ENCODE results near the gene KCND3. TPM values are rescaled to one million over a fixed set of nuclear protein-coding genes. Genes with fewer than 3 reads are reported as not detected.

Gene KCND3
- total RNA-seq, 1 experiment from 2014 or later = not detected

DNA sequence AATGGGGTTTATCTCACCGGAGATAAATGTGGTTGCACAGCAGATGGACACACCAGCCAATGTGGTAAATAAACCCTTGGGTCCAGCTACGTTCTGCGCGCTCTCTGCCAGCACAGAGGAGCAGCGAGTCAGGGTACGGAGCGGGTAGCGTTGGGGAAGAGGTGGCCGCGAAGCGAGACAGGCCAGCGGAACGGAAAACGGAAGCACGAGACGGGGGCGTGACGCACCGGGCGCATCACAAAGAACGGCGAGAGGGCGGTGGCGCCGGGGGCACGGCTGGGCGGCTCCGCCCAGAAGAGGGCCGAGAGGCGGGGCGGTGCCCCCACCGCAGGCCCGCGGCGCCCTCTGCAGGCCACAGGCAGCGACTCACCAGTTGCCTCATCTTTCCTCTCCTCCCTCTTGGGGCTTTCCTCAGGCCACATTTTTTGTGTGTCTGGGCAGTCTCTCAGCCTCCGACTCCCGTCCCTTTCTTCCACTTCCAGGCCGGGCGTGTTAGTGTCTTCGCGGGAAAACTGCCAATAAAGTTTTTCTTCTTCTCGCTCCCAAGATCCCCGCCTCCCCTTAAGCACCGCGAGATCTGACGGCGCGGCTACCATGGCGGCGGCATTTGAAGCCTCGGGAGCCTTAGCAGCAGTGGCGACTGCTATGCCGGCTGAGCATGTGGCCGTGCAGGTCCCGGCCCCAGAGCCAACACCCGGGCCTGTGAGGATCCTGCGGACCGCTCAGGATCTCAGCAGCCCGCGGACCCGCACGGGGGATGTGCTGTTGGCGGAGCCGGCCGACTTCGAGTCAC lies 233.9 kb downstream of the KCND3 start, which contains the start of gene DDX20:
Gene DDX20 (plus strand): TSS at position 571 of the 793 bp plus-strand sequence. CDS start 24 bp downstream, at position 595.
- peak within 1 kb of the TSS; percentile 100 for H2AFZ ChIP-seq
- no peak for TF ChIP-seq EZH2 (IDR thresholded peaks at IDR 0.05; ENCODE audit: low read depth)
- TF ChIP-seq, protein P1, sequence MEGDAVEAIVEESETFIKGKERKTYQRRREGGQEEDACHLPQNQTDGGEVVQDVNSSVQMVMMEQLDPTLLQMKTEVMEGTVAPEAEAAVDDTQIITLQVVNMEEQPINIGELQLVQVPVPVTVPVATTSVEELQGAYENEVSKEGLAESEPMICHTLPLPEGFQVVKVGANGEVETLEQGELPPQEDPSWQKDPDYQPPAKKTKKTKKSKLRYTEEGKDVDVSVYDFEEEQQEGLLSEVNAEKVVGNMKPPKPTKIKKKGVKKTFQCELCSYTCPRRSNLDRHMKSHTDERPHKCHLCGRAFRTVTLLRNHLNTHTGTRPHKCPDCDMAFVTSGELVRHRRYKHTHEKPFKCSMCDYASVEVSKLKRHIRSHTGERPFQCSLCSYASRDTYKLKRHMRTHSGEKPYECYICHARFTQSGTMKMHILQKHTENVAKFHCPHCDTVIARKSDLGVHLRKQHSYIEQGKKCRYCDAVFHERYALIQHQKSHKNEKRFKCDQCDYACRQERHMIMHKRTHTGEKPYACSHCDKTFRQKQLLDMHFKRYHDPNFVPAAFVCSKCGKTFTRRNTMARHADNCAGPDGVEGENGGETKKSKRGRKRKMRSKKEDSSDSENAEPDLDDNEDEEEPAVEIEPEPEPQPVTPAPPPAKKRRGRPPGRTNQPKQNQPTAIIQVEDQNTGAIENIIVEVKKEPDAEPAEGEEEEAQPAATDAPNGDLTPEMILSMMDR (conservative IDR thresholded peaks at IDR 0.05) = peak; percentile 90
- H3K4me1 ChIP-seq (replicated peaks; ENCODE audit: insufficient read depth) = peaks cover 20% of the 10 kb centered on the region
- intact Hi-C loops (cut with micrococcal nuclease; ENCODE audit: unreplicated experiment) = loop anchor here (1.0 to 5.0 kb wide), 6 partner anchors 16 to 306 kb away; partner anchors contain the start of genes ATP5PB, INKA2 and WDR77
- CTCF ChIA-PET = interaction anchor here (0.5 to 0.9 kb wide), 2 partner anchors 41 to 270 kb away, joined by 3 to 7 read pairs; no protein-coding TSS in a partner anchor
- H3F3A ChIP-seq (ENCODE audit: insufficient read depth, low read depth) = peaks cover 16% of the 10 kb centered on the region; the same call in 1 of the 2 replicates
- H3K79me2 ChIP-seq (ENCODE audit: low read depth) = peaks cover 40% of the 10 kb centered on the region
- H3K36me3 ChIP-seq (ENCODE audit: low read depth) = peaks cover 23% of the 10 kb centered on the region
- peak within 1 kb of the TSS; percentile 89 for H3K4me2 ChIP-seq
- POLR2A ChIA-PET (ENCODE audit: unreplicated experiment) = interaction anchor here (0.7 kb wide), 1 partner anchor 389 kb away, joined by 3 read pairs; no protein-coding TSS in a partner anchor
- H3K27me3 ChIP-seq (ENCODE audit: insufficient read depth, low read depth) = no peaks in the 10 kb centered on the region
- DNase-seq = peak; percentile 89 to 96
- H3K27ac ChIP-seq = peak within 1 kb of the TSS; percentile 64
- H3K9me2 ChIP-seq (ENCODE audit: insufficient read depth) = no peaks in the 10 kb centered on the region
- BruUV-seq (replicated peaks) = no TSS peak
- no peaks in the 10 kb centered on the region for H3K9me3 ChIP-seq (ENCODE audit: insufficient read depth, low read depth)
- peaks cover 14% of the 10 kb centered on the region for H4K20me1 ChIP-seq (ENCODE audit: insufficient read depth)
- H3K4me3 ChIP-seq = peak within 1 kb of the TSS; percentile 92

DNA sequence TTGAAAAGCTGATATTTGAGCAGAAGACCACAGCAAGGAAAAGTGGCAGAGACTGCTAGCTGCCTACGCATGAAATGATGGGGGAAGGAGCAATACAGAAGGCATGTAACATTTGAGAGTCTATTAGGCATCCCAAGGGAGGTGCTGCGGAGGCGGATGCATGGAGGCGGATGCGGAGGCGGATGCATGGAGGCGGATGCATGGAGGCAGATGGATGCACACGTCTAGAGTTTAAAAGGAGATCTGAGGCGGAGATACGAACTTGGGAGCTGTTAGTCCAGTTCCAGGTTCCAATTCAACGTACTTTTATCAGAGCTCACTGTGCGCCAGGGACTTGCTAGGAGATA lies 234.5 kb downstream of the KCND3 start:
- CTCF ChIA-PET = no interaction called here
- POLR2A ChIA-PET (ENCODE audit: unreplicated experiment) = interaction anchor here (0.7 kb wide), 2 partner anchors 8 to 389 kb away, joined by 3 to 7 read pairs; no protein-coding TSS in a partner anchor
- no peaks in the 10 kb centered on the region for H3K9me2 ChIP-seq (ENCODE audit: insufficient read depth)

GRCh38 chr1:111751906-111752575 lies 237.4 kb downstream of the KCND3 start:
- BruUV-seq (replicated peaks) = no TSS peak
- POLR2A ChIA-PET (ENCODE audit: unreplicated experiment) = no interaction called here

More for the DNA sequence above, 234.5 kb downstream of the KCND3 start:
- H3K27me3 ChIP-seq (ENCODE audit: insufficient read depth, low read depth) = no peaks in the 10 kb centered on the region
- TSS peak; percentile 75 for BruUV-seq (replicated peaks)
- H3K9me3 ChIP-seq (ENCODE audit: insufficient read depth, low read depth) = no peaks in the 10 kb centered on the region
- peak in 1 of 2 experiments; percentile 16 for DNase-seq
- H3K4me2 ChIP-seq = peak overlapping the region; percentile 89
- H3K4me1 ChIP-seq (replicated peaks; ENCODE audit: insufficient read depth) = peaks cover 20% of the 10 kb centered on the region
- H4K20me1 ChIP-seq (ENCODE audit: insufficient read depth) = peaks cover 10% of the 10 kb centered on the region
- TF ChIP-seq, protein P1 (conservative IDR thresholded peaks at IDR 0.05) = no peak
- no peak for TF ChIP-seq EZH2 (IDR thresholded peaks at IDR 0.05; ENCODE audit: low read depth)
- peak overlapping the region; percentile 92 for H3K4me3 ChIP-seq
- peak overlapping the region; percentile 64 for H3K27ac ChIP-seq
- peaks cover 40% of the 10 kb centered on the region for H3K79me2 ChIP-seq (ENCODE audit: low read depth)
- peak overlapping the region; percentile 100 for H2AFZ ChIP-seq
- peaks cover 17% of the 10 kb centered on the region for H3K36me3 ChIP-seq (ENCODE audit: low read depth)
- peaks cover 16% of the 10 kb centered on the region; the same call in 1 of the 2 replicates for H3F3A ChIP-seq (ENCODE audit: insufficient read depth, low read depth)
- intact Hi-C loops (cut with micrococcal nuclease; ENCODE audit: unreplicated experiment) = loop anchor here (1.0 to 5.0 kb wide), 6 partner anchors 16 to 306 kb away; partner anchors contain the start of genes ATP5PB, INKA2 and WDR77

More at GRCh38 chr1:111751906-111752575, 237.4 kb downstream of the KCND3 start:
- H3K27ac ChIP-seq = no peak overlapping the region
- no peaks in the 10 kb centered on the region for H4K20me1 ChIP-seq (ENCODE audit: insufficient read depth)
- no peak overlapping the region for H3K4me2 ChIP-seq
- no peak overlapping the region for H3K4me3 ChIP-seq
- H3K79me2 ChIP-seq (ENCODE audit: low read depth) = peaks cover 18% of the 10 kb centered on the region
- H3K27me3 ChIP-seq (ENCODE audit: insufficient read depth, low read depth) = peaks cover 9% of the 10 kb centered on the region; the same call in 1 of the 2 replicates
- no peak overlapping the region for H2AFZ ChIP-seq
- no peak for DNase-seq
- CTCF ChIA-PET = no interaction called here
- peaks cover 14% of the 10 kb centered on the region for H3K4me1 ChIP-seq (replicated peaks; ENCODE audit: insufficient read depth)
- intact Hi-C loops (cut with micrococcal nuclease; ENCODE audit: unreplicated experiment) = no loop called here
- TF ChIP-seq, protein P1 (conservative IDR thresholded peaks at IDR 0.05) = no peak
- no peak for TF ChIP-seq EZH2 (IDR thresholded peaks at IDR 0.05; ENCODE audit: low read depth)
- no peaks in the 10 kb centered on the region for H3K9me3 ChIP-seq (ENCODE audit: insufficient read depth, low read depth)
- no peaks in the 10 kb centered on the region for H3K9me2 ChIP-seq (ENCODE audit: insufficient read depth)
- H3F3A ChIP-seq (ENCODE audit: insufficient read depth, low read depth) = peaks cover 13% of the 10 kb centered on the region; the same call in 1 of the 2 replicates
- H3K36me3 ChIP-seq (ENCODE audit: low read depth) = no peaks in the 10 kb centered on the region

Data from PC-9 (cell line).